Measurements from ENCODE around the gene SLC9A3. TPM values are rescaled to one million over a fixed set of nuclear protein-coding genes. Genes with fewer than 3 reads are reported as not detected.

SLC9A3 gene
- polyA plus RNA-seq, 1 of the 3 experiments (the other 2 are of a cell fraction) = 1.9 TPM

DNA sequence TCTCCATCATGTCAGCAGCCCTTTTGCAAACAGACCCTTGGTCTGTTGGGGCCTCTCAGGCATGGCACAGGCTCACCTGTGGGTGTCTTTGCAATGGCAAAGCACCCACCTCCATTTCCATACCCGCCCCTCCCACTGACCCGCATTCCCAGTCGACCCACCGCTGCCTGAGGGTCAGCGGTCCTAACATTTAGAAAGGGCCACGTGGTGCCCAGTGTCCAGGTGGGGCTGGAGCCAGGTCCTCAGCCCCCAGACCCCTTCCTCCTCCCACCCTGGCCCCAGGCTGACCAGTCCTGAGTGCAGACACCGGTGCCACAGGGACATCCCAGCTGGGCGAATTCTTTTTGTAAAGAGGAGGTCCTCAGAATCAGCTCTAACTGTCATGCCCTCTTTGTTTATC is 44.6 kb upstream of the SLC9A3 start:
- Histone ChIP-seq H3K9me2 (no peaks in the 10 kb centered on the region), H3K4me3 (ENCODE audit: low read depth in 2 of 2, low read length in 1 of 2) (no peak overlapping the region), H2AFZ (ENCODE audit: low read depth) (no peak overlapping the region), H3K27me3 (ENCODE audit: insufficient read depth) (peaks cover 43% of the 10 kb centered on the region), H3K4me1 (ENCODE audit: control insufficient read depth in 1 of 2, insufficient read depth in 2 of 2, low read depth in 1 of 2, low read length in 1 of 2) (no peaks in the 10 kb centered on the region), H3K9ac (no peak overlapping the region), H3F3A (replicated peaks; ENCODE audit: insufficient read depth) (no peaks in the 10 kb centered on the region), H3K79me2 (ENCODE audit: insufficient read depth) (no peaks in the 10 kb centered on the region), H3K4me2 (no peak overlapping the region), H3K36me3 (replicated peaks in 1 of 2; ENCODE audit: control insufficient read depth in 1 of 2, insufficient read depth in 2 of 2, low read length in 1 of 2) (no peaks in the 10 kb centered on the region), H4K20me1 (ENCODE audit: insufficient read depth) (no peaks in the 10 kb centered on the region), H3K27ac (ENCODE audit: low read depth in 2 of 2, low read length in 1 of 2) (no peak overlapping the region), H3K9me3 (0 out of 2 replicates have a peak, but pooled peaks cover 3% of the 10 kb centered on the region)
- 60% methylated on average over 6 of the region's 8 CpGs for WGBS (ENCODE audit: low lambda C conversion rate)
- DNase-seq = no peak
- TF ChIP-seq, protein P1, sequence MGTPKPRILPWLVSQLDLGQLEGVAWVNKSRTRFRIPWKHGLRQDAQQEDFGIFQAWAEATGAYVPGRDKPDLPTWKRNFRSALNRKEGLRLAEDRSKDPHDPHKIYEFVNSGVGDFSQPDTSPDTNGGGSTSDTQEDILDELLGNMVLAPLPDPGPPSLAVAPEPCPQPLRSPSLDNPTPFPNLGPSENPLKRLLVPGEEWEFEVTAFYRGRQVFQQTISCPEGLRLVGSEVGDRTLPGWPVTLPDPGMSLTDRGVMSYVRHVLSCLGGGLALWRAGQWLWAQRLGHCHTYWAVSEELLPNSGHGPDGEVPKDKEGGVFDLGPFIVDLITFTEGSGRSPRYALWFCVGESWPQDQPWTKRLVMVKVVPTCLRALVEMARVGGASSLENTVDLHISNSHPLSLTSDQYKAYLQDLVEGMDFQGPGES (IDR thresholded peaks at IDR 0.05; ENCODE audit: low read depth, low read length) = no peak
- TF ChIP-seq, protein P2, sequence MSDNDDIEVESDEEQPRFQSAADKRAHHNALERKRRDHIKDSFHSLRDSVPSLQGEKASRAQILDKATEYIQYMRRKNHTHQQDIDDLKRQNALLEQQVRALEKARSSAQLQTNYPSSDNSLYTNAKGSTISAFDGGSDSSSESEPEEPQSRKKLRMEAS (IDR thresholded peaks at IDR 0.05; ENCODE audit: low read depth) = no peak
- TF ChIP-seq YY1 (IDR thresholded peaks at IDR 0.05; ENCODE audit: low read depth) (no peak), FOXJ3 (CRISPR knock-in tag; IDR thresholded peaks at IDR 0.05) (no peak), SMC3 (IDR thresholded peaks at IDR 0.05; ENCODE audit: low read depth, low read length) (no peak)
- TF ChIP-seq, protein P3, sequence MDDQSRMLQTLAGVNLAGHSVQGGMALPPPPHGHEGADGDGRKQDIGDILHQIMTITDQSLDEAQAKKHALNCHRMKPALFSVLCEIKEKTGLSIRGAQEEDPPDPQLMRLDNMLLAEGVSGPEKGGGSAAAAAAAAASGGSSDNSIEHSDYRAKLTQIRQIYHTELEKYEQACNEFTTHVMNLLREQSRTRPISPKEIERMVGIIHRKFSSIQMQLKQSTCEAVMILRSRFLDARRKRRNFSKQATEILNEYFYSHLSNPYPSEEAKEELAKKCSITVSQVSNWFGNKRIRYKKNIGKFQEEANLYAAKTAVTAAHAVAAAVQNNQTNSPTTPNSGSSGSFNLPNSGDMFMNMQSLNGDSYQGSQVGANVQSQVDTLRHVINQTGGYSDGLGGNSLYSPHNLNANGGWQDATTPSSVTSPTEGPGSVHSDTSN (IDR thresholded peaks at IDR 0.05) = no peak
- ChIA-PET POLR2A (no interaction called here), CTCF (interaction anchor here (0.6 kb wide), 2 partner anchors 88 to 127 kb away, joined by 3 read pairs; no protein-coding TSS in a partner anchor)

DNA sequence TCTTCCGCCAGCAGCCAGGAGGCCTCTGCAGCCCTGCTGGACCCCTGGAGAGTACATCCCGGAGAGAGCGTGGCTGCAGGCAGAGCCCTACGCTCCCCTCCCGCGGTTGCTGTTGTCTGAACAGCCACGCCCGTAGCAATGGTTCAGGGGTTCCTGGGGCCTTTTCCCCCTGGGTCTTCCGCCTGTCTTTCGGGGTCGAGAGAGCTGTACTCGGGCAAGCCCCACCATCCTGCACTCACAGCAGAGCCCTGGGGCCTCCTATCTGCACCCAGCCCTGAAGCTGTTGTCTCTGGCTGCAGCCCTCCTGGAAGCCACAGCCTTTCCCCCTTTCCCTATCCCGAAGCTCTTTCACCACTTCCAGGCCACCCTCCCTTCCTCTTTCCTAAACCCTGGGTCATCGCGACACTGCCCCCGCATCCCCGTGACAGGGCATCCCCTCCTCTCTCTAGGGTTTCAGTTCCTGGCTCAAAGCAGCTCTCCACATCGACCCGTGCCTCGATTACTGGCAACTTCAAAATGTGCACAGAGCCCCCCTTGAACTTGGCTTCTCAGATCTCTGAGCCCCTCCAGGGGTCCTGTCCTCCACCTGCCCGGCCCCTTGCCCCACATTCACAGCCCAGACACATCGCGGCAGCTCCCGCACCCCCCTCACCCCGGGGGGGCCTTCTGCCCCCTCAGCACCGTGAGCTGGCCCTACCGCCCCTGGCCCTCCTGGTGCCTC is 44.0 kb upstream of the SLC9A3 start:
- Histone ChIP-seq H3K9me3 (0 out of 2 replicates have a peak, but pooled peaks cover 3% of the 10 kb centered on the region), H3K36me3 (replicated peaks in 1 of 2; ENCODE audit: control insufficient read depth in 1 of 2, insufficient read depth in 2 of 2, low read length in 1 of 2) (no peaks in the 10 kb centered on the region), H3K27ac (ENCODE audit: low read depth in 2 of 2, low read length in 1 of 2) (no peak overlapping the region), H3K9ac (no peak overlapping the region), H3K4me3 (ENCODE audit: low read depth in 2 of 2, low read length in 1 of 2) (no peak overlapping the region), H4K20me1 (ENCODE audit: insufficient read depth) (no peaks in the 10 kb centered on the region), H3F3A (replicated peaks; ENCODE audit: insufficient read depth) (no peaks in the 10 kb centered on the region), H2AFZ (ENCODE audit: low read depth) (no peak overlapping the region), H3K27me3 (ENCODE audit: insufficient read depth) (peaks cover 43% of the 10 kb centered on the region), H3K9me2 (no peaks in the 10 kb centered on the region), H3K4me1 (ENCODE audit: control insufficient read depth in 1 of 2, insufficient read depth in 2 of 2, low read depth in 1 of 2, low read length in 1 of 2) (no peaks in the 10 kb centered on the region), H3K79me2 (ENCODE audit: insufficient read depth) (no peaks in the 10 kb centered on the region), H3K4me2 (no peak overlapping the region)
- ChIA-PET CTCF (interaction anchor here (0.5 to 0.6 kb wide), 3 partner anchors 88 to 231 kb away, joined by 3 read pairs; no protein-coding TSS in a partner anchor), POLR2A (no interaction called here)
- WGBS (ENCODE audit: low lambda C conversion rate) = 45% methylated on average over 15 of the region's 27 CpGs
- DNase-seq = no peak
- TF ChIP-seq FOXM1 (IDR thresholded peaks at IDR 0.05; ENCODE audit: low read depth) = no peak
- no peak for TF ChIP-seq MXI1 (IDR thresholded peaks at IDR 0.05; ENCODE audit: low read depth, low read length)
- no peak for TF ChIP-seq EZH2phosphoT487 (IDR thresholded peaks at IDR 0.05; ENCODE audit: borderline replicate concordance, low read depth)
- TF ChIP-seq, protein P4, sequence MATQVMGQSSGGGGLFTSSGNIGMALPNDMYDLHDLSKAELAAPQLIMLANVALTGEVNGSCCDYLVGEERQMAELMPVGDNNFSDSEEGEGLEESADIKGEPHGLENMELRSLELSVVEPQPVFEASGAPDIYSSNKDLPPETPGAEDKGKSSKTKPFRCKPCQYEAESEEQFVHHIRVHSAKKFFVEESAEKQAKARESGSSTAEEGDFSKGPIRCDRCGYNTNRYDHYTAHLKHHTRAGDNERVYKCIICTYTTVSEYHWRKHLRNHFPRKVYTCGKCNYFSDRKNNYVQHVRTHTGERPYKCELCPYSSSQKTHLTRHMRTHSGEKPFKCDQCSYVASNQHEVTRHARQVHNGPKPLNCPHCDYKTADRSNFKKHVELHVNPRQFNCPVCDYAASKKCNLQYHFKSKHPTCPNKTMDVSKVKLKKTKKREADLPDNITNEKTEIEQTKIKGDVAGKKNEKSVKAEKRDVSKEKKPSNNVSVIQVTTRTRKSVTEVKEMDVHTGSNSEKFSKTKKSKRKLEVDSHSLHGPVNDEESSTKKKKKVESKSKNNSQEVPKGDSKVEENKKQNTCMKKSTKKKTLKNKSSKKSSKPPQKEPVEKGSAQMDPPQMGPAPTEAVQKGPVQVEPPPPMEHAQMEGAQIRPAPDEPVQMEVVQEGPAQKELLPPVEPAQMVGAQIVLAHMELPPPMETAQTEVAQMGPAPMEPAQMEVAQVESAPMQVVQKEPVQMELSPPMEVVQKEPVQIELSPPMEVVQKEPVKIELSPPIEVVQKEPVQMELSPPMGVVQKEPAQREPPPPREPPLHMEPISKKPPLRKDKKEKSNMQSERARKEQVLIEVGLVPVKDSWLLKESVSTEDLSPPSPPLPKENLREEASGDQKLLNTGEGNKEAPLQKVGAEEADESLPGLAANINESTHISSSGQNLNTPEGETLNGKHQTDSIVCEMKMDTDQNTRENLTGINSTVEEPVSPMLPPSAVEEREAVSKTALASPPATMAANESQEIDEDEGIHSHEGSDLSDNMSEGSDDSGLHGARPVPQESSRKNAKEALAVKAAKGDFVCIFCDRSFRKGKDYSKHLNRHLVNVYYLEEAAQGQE (IDR thresholded peaks at IDR 0.05; ENCODE audit: low read depth, low read length) = no peak
- TF ChIP-seq MEF2A (IDR thresholded peaks at IDR 0.05; ENCODE audit: borderline replicate concordance, low read depth) = no peak
- TF ChIP-seq FOXJ3 (CRISPR knock-in tag; IDR thresholded peaks at IDR 0.05) = no peak
- no peak for TF ChIP-seq TEAD4 (IDR thresholded peaks at IDR 0.05; ENCODE audit: borderline replicate concordance, insufficient read depth)
- no peak for TF ChIP-seq JUND (IDR thresholded peaks at IDR 0.05)
- TF ChIP-seq RFX5 (IDR thresholded peaks at IDR 0.05; ENCODE audit: low read length) = no peak
- TF ChIP-seq, protein P5, sequence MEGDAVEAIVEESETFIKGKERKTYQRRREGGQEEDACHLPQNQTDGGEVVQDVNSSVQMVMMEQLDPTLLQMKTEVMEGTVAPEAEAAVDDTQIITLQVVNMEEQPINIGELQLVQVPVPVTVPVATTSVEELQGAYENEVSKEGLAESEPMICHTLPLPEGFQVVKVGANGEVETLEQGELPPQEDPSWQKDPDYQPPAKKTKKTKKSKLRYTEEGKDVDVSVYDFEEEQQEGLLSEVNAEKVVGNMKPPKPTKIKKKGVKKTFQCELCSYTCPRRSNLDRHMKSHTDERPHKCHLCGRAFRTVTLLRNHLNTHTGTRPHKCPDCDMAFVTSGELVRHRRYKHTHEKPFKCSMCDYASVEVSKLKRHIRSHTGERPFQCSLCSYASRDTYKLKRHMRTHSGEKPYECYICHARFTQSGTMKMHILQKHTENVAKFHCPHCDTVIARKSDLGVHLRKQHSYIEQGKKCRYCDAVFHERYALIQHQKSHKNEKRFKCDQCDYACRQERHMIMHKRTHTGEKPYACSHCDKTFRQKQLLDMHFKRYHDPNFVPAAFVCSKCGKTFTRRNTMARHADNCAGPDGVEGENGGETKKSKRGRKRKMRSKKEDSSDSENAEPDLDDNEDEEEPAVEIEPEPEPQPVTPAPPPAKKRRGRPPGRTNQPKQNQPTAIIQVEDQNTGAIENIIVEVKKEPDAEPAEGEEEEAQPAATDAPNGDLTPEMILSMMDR (IDR thresholded peaks at IDR 0.05) = no peak
